ENCODE data around the gene TDRD7.
A peak's percentile ranks its signal among the peaks of the same experiment; 100 is the strongest.
"Not testable (repeated sequence)": the region's sequence is repeated elsewhere in the genome, so short reads cannot be mapped to it uniquely, and the experiment has no call there.

TDRD7 gene

DNA sequence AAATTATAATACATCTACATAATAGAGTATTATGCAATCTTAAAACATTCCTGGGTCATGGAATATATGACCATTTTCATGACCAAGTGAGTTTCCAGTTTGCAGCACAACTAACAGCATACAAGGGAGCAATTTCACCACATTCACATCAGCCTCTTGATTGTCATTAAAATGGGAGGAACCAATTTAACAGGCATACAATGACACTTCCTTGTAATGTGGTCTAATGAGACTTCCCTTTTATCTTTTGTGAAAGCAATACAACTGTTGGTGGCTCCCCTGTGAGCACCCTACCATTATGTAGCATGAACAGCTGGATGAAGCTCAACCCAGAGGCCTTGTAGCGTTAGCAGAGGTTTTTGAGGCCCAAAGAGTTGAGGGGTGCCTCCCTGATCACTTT, 76.0 kb downstream of the TDRD7 start:
- no peaks in the 10 kb centered on the region for H3K27me3 ChIP-seq (replicated peaks; ENCODE audit: control insufficient read depth, insufficient read depth, low read length, poor library complexity, severe bottlenecking)
- H3K36me3 ChIP-seq (ENCODE audit: control insufficient read depth, insufficient read depth, low read length), result peaks cover 28% of the 10 kb centered on the region
- H3K9me3 ChIP-seq (ENCODE audit: control insufficient read depth, low read length), result peaks cover 5% of the 10 kb centered on the region
- H3K27ac ChIP-seq (ENCODE audit: insufficient read depth, low read length, poor library complexity, severe bottlenecking), result no peak overlapping the region
- H3K4me1 ChIP-seq (ENCODE audit: control insufficient read depth, insufficient read depth, low read length, poor library complexity, severe bottlenecking), result no peaks in the 10 kb centered on the region
- no peak for DNase-seq
- H3K4me3 ChIP-seq (ENCODE audit: insufficient read depth, low read depth, low read length, poor library complexity, severe bottlenecking), result no peak overlapping the region

GRCh38 chr9:97491216-97491999, 79.5 kb downstream of the TDRD7 start:
- Histone ChIP-seq H3K27me3 (replicated peaks; ENCODE audit: control insufficient read depth, insufficient read depth, low read length, poor library complexity, severe bottlenecking) (no peaks in the 10 kb centered on the region), H3K27ac (ENCODE audit: insufficient read depth, low read length, poor library complexity, severe bottlenecking) (no peak overlapping the region), H3K4me1 (ENCODE audit: control insufficient read depth, insufficient read depth, low read length, poor library complexity, severe bottlenecking) (no peaks in the 10 kb centered on the region), H3K36me3 (ENCODE audit: control insufficient read depth, insufficient read depth, low read length) (peaks cover 27% of the 10 kb centered on the region), H3K9me3 (ENCODE audit: control insufficient read depth, low read length) (peaks cover 5% of the 10 kb centered on the region), H3K4me3 (ENCODE audit: insufficient read depth, low read depth, low read length, poor library complexity, severe bottlenecking) (no peak overlapping the region)
- no peak for DNase-seq

GRCh38 chr9:97497558-97498375, 85.9 kb downstream of the TDRD7 start:
- H3K36me3 ChIP-seq (ENCODE audit: control insufficient read depth, insufficient read depth, low read length); H3K4me3 ChIP-seq (ENCODE audit: insufficient read depth, low read depth, low read length, poor library complexity, severe bottlenecking); DNase-seq; H3K9me3 ChIP-seq (ENCODE audit: control insufficient read depth, low read length); H3K27ac ChIP-seq (ENCODE audit: insufficient read depth, low read length, poor library complexity, severe bottlenecking): not testable (repeated sequence)
- Histone ChIP-seq H3K4me1 (ENCODE audit: control insufficient read depth, insufficient read depth, low read length, poor library complexity, severe bottlenecking) (peaks cover 11% of the 10 kb centered on the region), H3K27me3 (replicated peaks; ENCODE audit: control insufficient read depth, insufficient read depth, low read length, poor library complexity, severe bottlenecking) (peaks cover 17% of the 10 kb centered on the region)

DNA sequence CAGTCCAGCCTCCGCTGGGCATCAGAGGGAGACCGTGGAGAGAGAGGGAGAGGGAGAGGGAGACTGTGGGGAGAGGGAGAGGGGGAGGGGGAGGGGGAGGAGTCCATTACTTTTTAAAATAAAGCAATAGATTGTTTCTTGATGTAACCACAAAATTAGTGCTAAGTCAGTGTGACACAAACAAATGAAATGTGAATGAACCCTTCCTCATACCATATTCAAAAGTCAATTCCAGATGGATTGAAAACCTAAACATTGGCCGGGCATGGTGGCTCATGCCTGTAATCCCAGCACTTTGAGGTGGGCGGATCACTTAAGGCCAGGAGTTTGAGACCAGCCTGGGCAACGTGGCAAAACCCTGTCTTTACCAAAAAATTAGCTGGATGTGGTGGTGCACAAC, 87.0 kb downstream of the TDRD7 start:
- DNase-seq; H3K4me3 ChIP-seq (ENCODE audit: insufficient read depth, low read depth, low read length, poor library complexity, severe bottlenecking); H3K36me3 ChIP-seq (ENCODE audit: control insufficient read depth, insufficient read depth, low read length); H3K9me3 ChIP-seq (ENCODE audit: control insufficient read depth, low read length); H3K27ac ChIP-seq (ENCODE audit: insufficient read depth, low read length, poor library complexity, severe bottlenecking): not testable (repeated sequence)
- Histone ChIP-seq H3K4me1 (ENCODE audit: control insufficient read depth, insufficient read depth, low read length, poor library complexity, severe bottlenecking) (peaks cover 15% of the 10 kb centered on the region), H3K27me3 (replicated peaks; ENCODE audit: control insufficient read depth, insufficient read depth, low read length, poor library complexity, severe bottlenecking) (peaks cover 28% of the 10 kb centered on the region)

GRCh38 chr9:97500263-97500662, 88.4 kb downstream of the TDRD7 start:
- Histone ChIP-seq H3K27me3 (replicated peaks; ENCODE audit: control insufficient read depth, insufficient read depth, low read length, poor library complexity, severe bottlenecking) (peaks cover 29% of the 10 kb centered on the region), H3K4me1 (ENCODE audit: control insufficient read depth, insufficient read depth, low read length, poor library complexity, severe bottlenecking) (peaks cover 15% of the 10 kb centered on the region), H3K9me3 (ENCODE audit: control insufficient read depth, low read length) (no peaks in the 10 kb centered on the region), H3K4me3 (ENCODE audit: insufficient read depth, low read depth, low read length, poor library complexity, severe bottlenecking) (no peak overlapping the region), H3K36me3 (ENCODE audit: control insufficient read depth, insufficient read depth, low read length) (peaks cover 9% of the 10 kb centered on the region), H3K27ac (ENCODE audit: insufficient read depth, low read length, poor library complexity, severe bottlenecking) (no peak overlapping the region)
- no peak for DNase-seq

- H3K36me3 ChIP-seq (ENCODE audit: control insufficient read depth, insufficient read depth, low read length), result peaks cover 5% of the 10 kb centered on the region
- no peaks in the 10 kb centered on the region for H3K9me3 ChIP-seq (ENCODE audit: control insufficient read depth, low read length)
- H3K27ac ChIP-seq (ENCODE audit: insufficient read depth, low read length, poor library complexity, severe bottlenecking), result no peak overlapping the region
- no peak for DNase-seq
- H3K4me3 ChIP-seq (ENCODE audit: insufficient read depth, low read depth, low read length, poor library complexity, severe bottlenecking), result peak overlapping the region; percentile 22
- peaks cover 29% of the 10 kb centered on the region for H3K27me3 ChIP-seq (replicated peaks; ENCODE audit: control insufficient read depth, insufficient read depth, low read length, poor library complexity, severe bottlenecking)
- peaks cover 15% of the 10 kb centered on the region for H3K4me1 ChIP-seq (ENCODE audit: control insufficient read depth, insufficient read depth, low read length, poor library complexity, severe bottlenecking)
Measured at GRCh38 chr9:97500765-97501176, 88.9 kb downstream of the TDRD7 start.

DNA sequence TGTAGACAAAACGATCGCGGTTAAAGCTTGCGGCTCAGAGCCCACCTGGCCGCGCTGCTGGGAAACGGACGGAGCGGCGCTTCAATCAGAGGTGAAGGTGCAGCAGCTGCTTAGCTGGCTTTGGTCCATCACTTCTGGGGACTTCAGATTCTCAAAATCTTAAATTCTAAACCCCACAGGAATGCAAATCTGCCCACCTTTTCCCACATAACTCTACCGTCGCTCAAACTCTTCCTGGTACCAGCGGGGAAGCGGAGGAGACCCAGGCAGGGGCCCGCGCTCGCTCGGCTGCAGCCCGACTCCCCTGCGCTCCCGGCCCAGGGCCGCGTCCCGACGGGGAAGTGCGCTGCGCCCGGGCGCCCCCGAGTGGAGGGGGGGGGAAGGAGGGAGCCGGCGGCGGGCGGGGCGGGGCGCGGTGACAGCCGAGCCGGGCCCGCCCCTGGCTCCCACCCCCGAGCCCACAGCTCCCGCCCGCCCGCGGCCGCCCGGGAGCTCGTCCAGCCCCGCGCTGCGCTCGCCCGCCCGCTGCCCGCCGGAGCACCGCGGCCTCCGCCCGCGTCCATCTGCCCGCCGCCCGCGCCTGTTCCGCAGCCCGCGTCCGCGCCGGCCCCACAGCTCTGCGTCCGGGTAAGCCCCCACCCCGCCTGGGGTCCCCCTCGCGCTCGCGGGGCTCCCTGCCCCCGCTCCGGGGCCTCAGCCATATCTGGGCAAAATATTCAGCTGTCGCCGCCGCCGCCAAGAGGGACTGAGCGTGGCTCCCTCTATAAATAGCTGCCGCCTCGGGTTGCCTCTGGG, 89.5 kb downstream of the TDRD7 start, which contains the start of gene TMOD1:
Gene TMOD1, plus strand, starts transcription at position 490 of the 795 bp plus-strand sequence. CDS start 22,523 bp downstream, outside the sequence.
- H3K36me3 ChIP-seq (ENCODE audit: control insufficient read depth, insufficient read depth, low read length), result peaks cover 1% of the 10 kb centered on the region
- H3K27ac ChIP-seq (ENCODE audit: insufficient read depth, low read length, poor library complexity, severe bottlenecking), result no peak within 1 kb of the TSS
- H3K9me3 ChIP-seq (ENCODE audit: control insufficient read depth, low read length), result no peaks in the 10 kb centered on the region
- peaks cover 15% of the 10 kb centered on the region for H3K4me1 ChIP-seq (ENCODE audit: control insufficient read depth, insufficient read depth, low read length, poor library complexity, severe bottlenecking)
- peak in 2 of 3 donors; percentile 9 to 11 for DNase-seq
- H3K4me3 ChIP-seq (ENCODE audit: insufficient read depth, low read depth, low read length, poor library complexity, severe bottlenecking), result peak within 1 kb of the TSS; percentile 52
- peaks cover 29% of the 10 kb centered on the region for H3K27me3 ChIP-seq (replicated peaks; ENCODE audit: control insufficient read depth, insufficient read depth, low read length, poor library complexity, severe bottlenecking)

DNA sequence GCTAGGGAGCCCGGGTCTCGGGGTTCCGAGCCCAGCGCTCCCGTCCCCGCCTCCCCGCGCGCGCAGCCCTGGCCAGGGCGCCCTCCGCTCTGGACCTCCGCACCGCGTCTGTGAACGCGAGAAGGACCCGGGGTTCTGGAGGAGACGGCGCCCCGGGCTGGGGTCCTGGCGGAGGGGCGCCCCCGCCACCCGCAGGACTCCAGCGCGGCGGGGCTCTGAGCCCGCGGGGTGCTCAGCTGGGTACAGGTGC, 90.0 kb downstream of the TDRD7 start:
- peak overlapping the region; percentile 52 for H3K4me3 ChIP-seq (ENCODE audit: insufficient read depth, low read depth, low read length, poor library complexity, severe bottlenecking)

GRCh38 chr9:97502222-97502983, 90.5 kb downstream of the TDRD7 start:
- Histone ChIP-seq H3K36me3 (ENCODE audit: control insufficient read depth, insufficient read depth, low read length) (no peaks in the 10 kb centered on the region), H3K27ac (ENCODE audit: insufficient read depth, low read length, poor library complexity, severe bottlenecking) (no peak overlapping the region), H3K4me1 (ENCODE audit: control insufficient read depth, insufficient read depth, low read length, poor library complexity, severe bottlenecking) (peaks cover 15% of the 10 kb centered on the region), H3K4me3 (ENCODE audit: insufficient read depth, low read depth, low read length, poor library complexity, severe bottlenecking) (peak overlapping the region; percentile 52), H3K9me3 (ENCODE audit: control insufficient read depth, low read length) (no peaks in the 10 kb centered on the region), H3K27me3 (replicated peaks; ENCODE audit: control insufficient read depth, insufficient read depth, low read length, poor library complexity, severe bottlenecking) (peaks cover 29% of the 10 kb centered on the region)
- DNase-seq, result no peak

More for the DNA sequence above, 90.0 kb downstream of the TDRD7 start:
- Histone ChIP-seq H3K36me3 (ENCODE audit: control insufficient read depth, insufficient read depth, low read length) (no peaks in the 10 kb centered on the region), H3K4me1 (ENCODE audit: control insufficient read depth, insufficient read depth, low read length, poor library complexity, severe bottlenecking) (peaks cover 15% of the 10 kb centered on the region), H3K9me3 (ENCODE audit: control insufficient read depth, low read length) (no peaks in the 10 kb centered on the region), H3K27ac (ENCODE audit: insufficient read depth, low read length, poor library complexity, severe bottlenecking) (no peak overlapping the region), H3K27me3 (replicated peaks; ENCODE audit: control insufficient read depth, insufficient read depth, low read length, poor library complexity, severe bottlenecking) (peaks cover 29% of the 10 kb centered on the region)
- no peak for DNase-seq

Data from effector memory CD4-positive, alpha-beta T cell (primary cell).